Spleen (tissue), 13 donors: Measurements from ENCODE around the gene OR5J2. TPM values are rescaled to one million over a fixed set of nuclear protein-coding genes. Genes with fewer than 3 reads are reported as not detected.
"Not testable (repeated sequence)": the region's sequence is repeated elsewhere in the genome, so short reads cannot be mapped to it uniquely, and the experiment has no call there.

Experiments
- DNase-seq: peaks from one replicate; pipeline ENCODE4 v3.0.0-alpha.2; 2020
- H3K27ac ChIP-seq, 8 donors: fragments of 200-600 bp; sonication (generic) in 7 of 8; 1 replicate in 4 of 8; 2 replicates in 4 of 8; pipeline versions ENCODE4 v1.5.0 to v1.8.0; 2016 to 2021; ENCODE audit warnings: inconsistent platforms in 4 of 8, mild to moderate bottlenecking in 4 of 8, moderate library complexity in 1 of 8
- H3K27me3 ChIP-seq, 7 donors: fragments of 200-600 bp; sonication (generic) in 6 of 7; replicated peaks in 1 of 7; 1 replicate in 4 of 7; 2 replicates in 3 of 7; pipeline versions ENCODE4 v1.5.0 to v1.8.0; 2016 to 2021; ENCODE audit warnings: inconsistent platforms in 3 of 7, mild to moderate bottlenecking in 1 of 7
- H3K36me3 ChIP-seq, 6 donors: fragments of 200-600 bp; sonication (generic) in 5 of 6; 1 replicate in 4 of 6; 2 replicates in 2 of 6; pipeline versions ENCODE4 v1.5.0 to v1.8.0; 2016 to 2021; ENCODE audit warnings: inconsistent platforms in 2 of 6
- H3K4me1 ChIP-seq, 6 donors: fragments of 200-600 bp; sonication (generic) in 5 of 6; 1 replicate in 3 of 6; 2 replicates in 3 of 6; pipeline versions ENCODE4 v1.5.0 to v1.8.0; 2016 to 2021; ENCODE audit warnings: inconsistent platforms in 3 of 6
- H3K4me3 ChIP-seq, 8 donors: fragments of 200-600 bp; sonication (generic) in 7 of 8; 1 replicate in 4 of 8; 2 replicates in 4 of 8; pipeline versions ENCODE4 v1.5.0 to v1.8.0; 2016 to 2021; ENCODE audit warnings: inconsistent platforms in 4 of 8, mild to moderate bottlenecking in 4 of 8, moderate library complexity in 2 of 8
- H3K9me3 ChIP-seq, 8 donors: fragments of 200-600 bp; sonication (generic) in 7 of 8; 1 replicate in 4 of 8; 2 replicates in 4 of 8; pipeline versions ENCODE4 v1.5.0 to v1.8.0; 2016 to 2021; ENCODE audit warnings: inconsistent platforms in 4 of 8
- CTCF ChIP-seq, 11 experiments: fragments of 200-600 bp in 7 of 11; fragments of 450-650 bp in 4 of 11; sonication (generic) in 4 of 11; IDR thresholded peaks in 8 of 11; conservative IDR thresholded peaks in 3 of 11; 1 replicate in 7 of 11; 2 replicates in 4 of 11; pipeline versions ENCODE4 v1.4.0 to v1.8.0; 2016 to 2021; ENCODE audit warnings: antibody characterized with exemption in 11 of 11, inconsistent platforms in 4 of 11, mild to moderate bottlenecking in 1 of 11
- POLR2A ChIP-seq, 3 donors: fragments of 450-650 bp; IDR thresholded peaks; one replicate each; pipeline ENCODE4 v1.5.1; 2017; ENCODE audit warnings: antibody characterized with exemption in 3 of 3, mild to moderate bottlenecking in 1 of 3
- POLR2AphosphoS5 ChIP-seq, 3 donors: sonication (generic); formaldehyde crosslinking; IDR thresholded peaks; one replicate each; pipeline ENCODE4 v1.5.1; 2017; ENCODE audit warnings: antibody characterized with exemption in 3 of 3
- WGBS, 5 donors: extraction: QIAGEN DNeasy Blood & Tissue Kit in 3 of 5; methylation state at CpG; one replicate each; pipeline versions ENCODE4 v1.1.5 to v1.1.7; 2013 to 2018; 5-methylcytosine and 5-hydroxymethylcytosine counted together
- intact Hi-C: fragments of 100-400 bp; cut with DNase I; formaldehyde crosslinking; loops from one replicate; pipeline ENCODE4 v1.15.0; 2023; ENCODE audit warnings: low total_unique reads
- long read RNA-seq, 2 donors: transcript quantifications; one replicate each; lab custom pipeline, GENCODE V29; 2026
- polyA plus RNA-seq, 3 donors: library from polyadenylated mRNA; stranded (reverse); fragments of 200-250 nt; gene quantifications; one replicate each; pipeline ENCODE4 v1.2.1, GENCODE V29; 2013
- total RNA-seq, 7 donors: library from RNA; depleted of rRNA in 3 of 7; stranded (reverse); fragments of >200 nt in 3 of 7; fragmentation: NEBNext Ultra II Directional in 4 of 7; extraction: Animal tissue kit (Norgen Biotek cat#: 25700) in 4 of 7; gene quantifications; one replicate each; pipeline versions ENCODE4 v1.1.0 to v1.2.1, GENCODE V29; 2016 to 2021
- donor health status: healthy with polysubstance abuse.
- donor health status: DM: no; HTN: no; CAD: no; lungs with moderate emphysema.
- donor health status: DM: no; HTN: no; CAD: no.
- donor health status: Bipolar disorder and iron deficiency.
- donor health status: healthy.
- donor health status: DM: no; HTN: no; CAD: no.
- donor health status: DM: yes; HTN: yes; CAD: no.

The OR5J2 gene
- total RNA-seq (not detected), polyA plus RNA-seq (not detected)
- long read RNA-seq, donor 1, result 0 reads
- long read RNA-seq, donor 2, result 0 reads

GRCh38 chr11:56176318-56176717, at the start of gene OR5J2:
OR5J2 (plus strand) TSS chr11:56176618; CDS start chr11:56176618, 0 bp downstream.
- WGBS, 5 donors, result 61 to 69% (median 63%) methylated on average over 1 of the region's 1 CpG
- no peak within 1 kb of the TSS for H3K4me3 ChIP-seq
- no peaks in the 10 kb centered on the region for H3K4me1 ChIP-seq
- peaks cover 0 to 48% (median 41%) of the 10 kb centered on the region in 8 donors for H3K9me3 ChIP-seq
- TF ChIP-seq POLR2AphosphoS5 (IDR thresholded peaks at IDR 0.05), result no peak
- TF ChIP-seq POLR2A (IDR thresholded peaks at IDR 0.05), result no peak
- TF ChIP-seq CTCF (IDR thresholded peaks at IDR 0.05 in 8 of 11, conservative IDR thresholded peaks at IDR 0.05 in 3 of 11), result no peak
- H3K27ac ChIP-seq, result no peak within 1 kb of the TSS
- no peaks in the 10 kb centered on the region for H3K36me3 ChIP-seq
- intact Hi-C loops, result no loop called here
- no peaks in the 10 kb centered on the region for H3K27me3 ChIP-seq
- DNase-seq, result no peak

- intact Hi-C loops, result no loop called here
- Histone ChIP-seq H3K27me3 (no peaks in the 10 kb centered on the region), H3K4me3 (no peak within 1 kb of the TSS), H3K36me3 (no peaks in the 10 kb centered on the region), H3K4me1 (no peaks in the 10 kb centered on the region), H3K9me3 (peaks cover 0 to 23% (median 5%) of the 10 kb centered on the region in 8 donors), H3K27ac (no peak within 1 kb of the TSS)
- no peak for TF ChIP-seq POLR2AphosphoS5 (IDR thresholded peaks at IDR 0.05)
- TF ChIP-seq CTCF (IDR thresholded peaks at IDR 0.05 in 8 of 11, conservative IDR thresholded peaks at IDR 0.05 in 3 of 11), result no peak
- TF ChIP-seq POLR2A (IDR thresholded peaks at IDR 0.05), result no peak
- DNase-seq, result no peak
Observed at GRCh38 chr11:56140151-56140661, 36.2 kb upstream of the OR5J2 start, which contains the start of gene OR8J3. OR8J3 (minus strand) TSS chr11:56140201; CDS start chr11:56137718, 2,483 bp downstream.

- 91 to 97% (median 92%) methylated on average over 8 to 28 of the region's 30 CpGs for WGBS, 5 donors
- H3K27ac ChIP-seq, DNase-seq, H3K4me1 ChIP-seq, H3K36me3 ChIP-seq, H3K4me3 ChIP-seq, H3K27me3 ChIP-seq, intact Hi-C loops: not testable (repeated sequence)
- H3K9me3 ChIP-seq, result peaks cover 0 to 23% (median 14%) of the 10 kb centered on the region in 8 donors
Observed at GRCh38 chr11:56143681-56144080, 32.7 kb upstream of the OR5J2 start.

- H3K9me3 ChIP-seq, result peaks cover 0 to 83% (median 57%) of the 10 kb centered on the region in 8 donors
- H3K36me3 ChIP-seq, result no peaks in the 10 kb centered on the region
- no peak overlapping the region for H3K27ac ChIP-seq
- TF ChIP-seq POLR2AphosphoS5 (IDR thresholded peaks at IDR 0.05), result no peak
- no peak for TF ChIP-seq POLR2A (IDR thresholded peaks at IDR 0.05)
- no peak for TF ChIP-seq CTCF (IDR thresholded peaks at IDR 0.05 in 8 of 11, conservative IDR thresholded peaks at IDR 0.05 in 3 of 11)
- no peaks in the 10 kb centered on the region for H3K4me1 ChIP-seq
- no peak overlapping the region for H3K4me3 ChIP-seq
- H3K27me3 ChIP-seq, result no peaks in the 10 kb centered on the region
- intact Hi-C loops, result no loop called here
- WGBS, 5 donors, result 46 to 80% (median 71%) methylated on average over 1 of the region's 1 CpG
- DNase-seq, result no peak
Observed at GRCh38 chr11:56151376-56151775, 25.0 kb upstream of the OR5J2 start.
